ENCODE measurements around the gene HDAC9. TPM values are rescaled to one million over a fixed set of nuclear protein-coding genes. Genes with fewer than 3 reads are reported as not detected.

HDAC9 gene
- total RNA-seq, 1 donor from 2014 or later = 27.6 TPM

DNA sequence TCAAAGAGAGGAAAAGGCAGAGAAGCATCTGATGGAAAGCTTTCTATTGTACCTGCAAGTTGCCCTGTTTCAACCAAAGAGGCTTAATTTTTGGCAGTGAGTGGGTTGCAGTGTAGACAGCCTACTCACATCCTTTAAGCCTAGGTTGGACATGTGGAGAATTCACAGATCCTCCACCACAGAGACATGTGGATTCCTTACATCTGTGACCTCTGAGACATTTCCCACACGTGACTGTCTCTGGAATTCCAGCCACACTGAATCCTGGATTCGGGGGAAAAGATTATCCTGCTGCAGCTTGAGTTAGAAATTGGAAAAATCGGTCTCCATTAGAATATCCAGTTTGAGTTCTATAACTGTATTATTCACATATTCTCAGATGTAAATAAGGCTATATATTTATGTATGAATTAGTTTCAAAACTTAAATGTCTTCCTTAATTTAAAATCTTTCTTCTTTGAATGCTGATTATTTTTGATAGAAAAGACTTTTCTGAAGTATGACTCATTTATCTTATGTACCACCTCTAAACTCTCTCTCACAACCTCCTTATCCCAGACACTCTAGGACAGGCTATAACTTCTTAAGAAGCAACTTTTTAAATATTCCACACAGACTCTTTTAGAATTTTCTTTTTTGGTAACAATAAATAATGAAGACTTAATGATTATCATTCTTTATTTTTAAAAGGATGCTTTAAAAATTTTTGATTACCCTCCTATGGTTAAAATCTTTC lies 498.6 kb downstream of the HDAC9 start:
- FAIRE-seq (peak; percentile 32), DNase-seq (ENCODE audit: low read depth) (peak; percentile 13)
- Histone ChIP-seq H3K4me2 (ENCODE audit: low read length) (no peak overlapping the region), H3K79me2 (ENCODE audit: insufficient read depth, low read length) (no peaks in the 10 kb centered on the region), H3K9me3 (ENCODE audit: insufficient read depth, low read depth, low read length) (no peaks in the 10 kb centered on the region), H3K36me3 (ENCODE audit: insufficient read depth, low read length) (no peaks in the 10 kb centered on the region), H2AFZ (ENCODE audit: low read depth, low read length) (no peak overlapping the region), H4K20me1 (ENCODE audit: insufficient read depth, low read length) (no peaks in the 10 kb centered on the region), H3K27ac (ENCODE audit: low read depth, low read length) (no peak overlapping the region), H3K9ac (ENCODE audit: low read length) (no peak overlapping the region), H3K27me3 (ENCODE audit: insufficient read depth, low read length) (no peaks in the 10 kb centered on the region), H3K4me3 (ENCODE audit: insufficient read depth, low read depth, low read length) (no peak overlapping the region), H3K4me1 (ENCODE audit: insufficient read depth, low read length) (peaks cover 8% of the 10 kb centered on the region)
- H3K4me3 Mint-ChIP-seq (ENCODE audit: unreplicated experiment) = no peak overlapping the region
- TF ChIP-seq, protein P1, sequence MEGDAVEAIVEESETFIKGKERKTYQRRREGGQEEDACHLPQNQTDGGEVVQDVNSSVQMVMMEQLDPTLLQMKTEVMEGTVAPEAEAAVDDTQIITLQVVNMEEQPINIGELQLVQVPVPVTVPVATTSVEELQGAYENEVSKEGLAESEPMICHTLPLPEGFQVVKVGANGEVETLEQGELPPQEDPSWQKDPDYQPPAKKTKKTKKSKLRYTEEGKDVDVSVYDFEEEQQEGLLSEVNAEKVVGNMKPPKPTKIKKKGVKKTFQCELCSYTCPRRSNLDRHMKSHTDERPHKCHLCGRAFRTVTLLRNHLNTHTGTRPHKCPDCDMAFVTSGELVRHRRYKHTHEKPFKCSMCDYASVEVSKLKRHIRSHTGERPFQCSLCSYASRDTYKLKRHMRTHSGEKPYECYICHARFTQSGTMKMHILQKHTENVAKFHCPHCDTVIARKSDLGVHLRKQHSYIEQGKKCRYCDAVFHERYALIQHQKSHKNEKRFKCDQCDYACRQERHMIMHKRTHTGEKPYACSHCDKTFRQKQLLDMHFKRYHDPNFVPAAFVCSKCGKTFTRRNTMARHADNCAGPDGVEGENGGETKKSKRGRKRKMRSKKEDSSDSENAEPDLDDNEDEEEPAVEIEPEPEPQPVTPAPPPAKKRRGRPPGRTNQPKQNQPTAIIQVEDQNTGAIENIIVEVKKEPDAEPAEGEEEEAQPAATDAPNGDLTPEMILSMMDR (IDR thresholded peaks at IDR 0.05; ENCODE audit: insufficient read depth, low read depth, low read length) = no peak
- TF ChIP-seq EZH2 (IDR thresholded peaks at IDR 0.05; ENCODE audit: insufficient read depth, low read length) = no peak
- peaks cover 3% of the 10 kb centered on the region for H3K36me3 Mint-ChIP-seq (ENCODE audit: low read depth, unreplicated experiment)
- H3K27me3 Mint-ChIP-seq (ENCODE audit: low read depth, unreplicated experiment) = no peaks in the 10 kb centered on the region
- H3K4me1 Mint-ChIP-seq (ENCODE audit: low read depth, unreplicated experiment) = peaks cover 23% of the 10 kb centered on the region
- peaks cover 2% of the 10 kb centered on the region for H3K9me3 Mint-ChIP-seq (ENCODE audit: unreplicated experiment)
- H3K27ac Mint-ChIP-seq (ENCODE audit: unreplicated experiment) = peak overlapping the region; percentile 82

DNA sequence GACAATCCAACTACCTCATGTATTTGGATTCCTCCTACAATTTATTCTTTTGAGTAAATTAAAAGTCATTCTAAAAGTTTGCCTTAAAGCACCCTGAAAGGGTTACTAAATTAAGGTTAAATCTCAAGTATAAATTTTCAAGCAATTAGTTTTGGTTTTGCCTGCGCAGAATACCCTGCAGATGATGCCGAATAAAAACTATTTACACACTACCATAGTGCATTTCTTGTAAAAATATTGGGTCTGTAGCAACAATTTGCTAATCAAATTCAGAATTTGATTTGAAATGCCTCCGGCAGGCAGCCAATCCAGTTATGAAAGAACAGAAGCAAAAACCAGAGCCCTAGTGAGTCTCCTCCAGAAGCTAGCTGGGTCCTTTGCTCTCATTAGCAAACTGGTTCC lies 499.7 kb downstream of the HDAC9 start:
- no peak overlapping the region for H3K27ac ChIP-seq (ENCODE audit: low read depth, low read length)
- no peaks in the 10 kb centered on the region for H3K9me3 ChIP-seq (ENCODE audit: insufficient read depth, low read depth, low read length)
- H3K4me3 ChIP-seq (ENCODE audit: insufficient read depth, low read depth, low read length) = no peak overlapping the region
- H3K9me3 Mint-ChIP-seq (ENCODE audit: unreplicated experiment) = peaks cover 2% of the 10 kb centered on the region
- H3K9ac ChIP-seq (ENCODE audit: low read length) = no peak overlapping the region
- no peak overlapping the region for H3K27ac Mint-ChIP-seq (ENCODE audit: unreplicated experiment)
- no peaks in the 10 kb centered on the region for H3K79me2 ChIP-seq (ENCODE audit: insufficient read depth, low read length)
- H3K36me3 Mint-ChIP-seq (ENCODE audit: low read depth, unreplicated experiment) = peaks cover 3% of the 10 kb centered on the region
- no peak for FAIRE-seq
- no peaks in the 10 kb centered on the region for H3K36me3 ChIP-seq (ENCODE audit: insufficient read depth, low read length)
- no peak for DNase-seq (ENCODE audit: low read depth)
- TF ChIP-seq EZH2 (IDR thresholded peaks at IDR 0.05; ENCODE audit: insufficient read depth, low read length) = no peak
- TF ChIP-seq, protein P1 (IDR thresholded peaks at IDR 0.05; ENCODE audit: insufficient read depth, low read depth, low read length) = no peak
- no peaks in the 10 kb centered on the region for H3K27me3 ChIP-seq (ENCODE audit: insufficient read depth, low read length)
- no peak overlapping the region for H3K4me3 Mint-ChIP-seq (ENCODE audit: unreplicated experiment)
- peaks cover 27% of the 10 kb centered on the region for H3K4me1 Mint-ChIP-seq (ENCODE audit: low read depth, unreplicated experiment)
- H3K27me3 Mint-ChIP-seq (ENCODE audit: low read depth, unreplicated experiment) = no peaks in the 10 kb centered on the region
- H2AFZ ChIP-seq (ENCODE audit: low read depth, low read length) = no peak overlapping the region
- peaks cover 8% of the 10 kb centered on the region for H3K4me1 ChIP-seq (ENCODE audit: insufficient read depth, low read length)
- H4K20me1 ChIP-seq (ENCODE audit: insufficient read depth, low read length) = no peaks in the 10 kb centered on the region
- no peak overlapping the region for H3K4me2 ChIP-seq (ENCODE audit: low read length)

DNA sequence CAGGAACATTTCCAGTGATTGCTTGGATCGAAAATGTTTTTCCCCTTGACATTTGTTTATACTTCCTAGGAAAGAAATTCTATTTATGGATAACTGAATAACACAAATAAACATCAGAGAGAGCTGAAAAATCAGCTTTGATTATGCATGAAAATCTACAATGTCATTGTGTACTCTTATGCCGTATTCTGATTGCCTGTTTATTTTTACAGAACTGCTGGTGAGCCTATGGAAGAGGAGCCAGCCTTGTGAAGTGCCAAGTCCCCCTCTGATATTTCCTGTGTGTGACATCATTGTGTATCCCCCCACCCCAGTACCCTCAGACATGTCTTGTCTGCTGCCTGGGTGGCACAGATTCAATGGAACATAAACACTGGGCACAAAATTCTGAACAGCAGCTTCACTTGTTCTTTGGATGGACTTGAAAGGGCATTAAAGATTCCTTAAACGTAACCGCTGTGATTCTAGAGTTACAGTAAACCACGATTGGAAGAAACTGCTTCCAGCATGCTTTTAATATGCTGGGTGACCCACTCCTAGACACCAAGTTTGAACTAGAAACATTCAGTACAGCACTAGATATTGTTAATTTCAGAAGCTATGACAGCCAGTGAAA lies 500.4 kb downstream of the HDAC9 start:
- Histone ChIP-seq H3K9me3 (ENCODE audit: insufficient read depth, low read depth, low read length) (no peaks in the 10 kb centered on the region), H4K20me1 (ENCODE audit: insufficient read depth, low read length) (no peaks in the 10 kb centered on the region), H3K36me3 (ENCODE audit: insufficient read depth, low read length) (no peaks in the 10 kb centered on the region), H3K4me1 (ENCODE audit: insufficient read depth, low read length) (peaks cover 8% of the 10 kb centered on the region), H3K4me3 (ENCODE audit: insufficient read depth, low read depth, low read length) (no peak overlapping the region), H3K27ac (ENCODE audit: low read depth, low read length) (no peak overlapping the region), H3K27me3 (ENCODE audit: insufficient read depth, low read length) (no peaks in the 10 kb centered on the region), H3K79me2 (ENCODE audit: insufficient read depth, low read length) (no peaks in the 10 kb centered on the region), H2AFZ (ENCODE audit: low read depth, low read length) (no peak overlapping the region), H3K9ac (ENCODE audit: low read length) (no peak overlapping the region), H3K4me2 (ENCODE audit: low read length) (peak overlapping the region; percentile 32)
- no peaks in the 10 kb centered on the region for H3K27me3 Mint-ChIP-seq (ENCODE audit: low read depth, unreplicated experiment)
- peaks cover 2% of the 10 kb centered on the region for H3K9me3 Mint-ChIP-seq (ENCODE audit: unreplicated experiment)
- H3K4me1 Mint-ChIP-seq (ENCODE audit: low read depth, unreplicated experiment) = peaks cover 27% of the 10 kb centered on the region
- TF ChIP-seq, protein P1 (IDR thresholded peaks at IDR 0.05; ENCODE audit: insufficient read depth, low read depth, low read length) = no peak
- no peak for TF ChIP-seq EZH2 (IDR thresholded peaks at IDR 0.05; ENCODE audit: insufficient read depth, low read length)
- peaks cover 1% of the 10 kb centered on the region for H3K36me3 Mint-ChIP-seq (ENCODE audit: low read depth, unreplicated experiment)
- H3K27ac Mint-ChIP-seq (ENCODE audit: unreplicated experiment) = peak overlapping the region; percentile 27
- FAIRE-seq (no peak), DNase-seq (ENCODE audit: low read depth) (no peak)
- no peak overlapping the region for H3K4me3 Mint-ChIP-seq (ENCODE audit: unreplicated experiment)

Data from astrocyte (in vitro differentiated cells and primary cell).